OCI-LY7 (cell line): ENCODE measurements around the gene FOXL3.

ENCODE experiments used
- EZH2phosphoT487 ChIP-seq: fragments of 200-600 bp; sonication (generic); IDR thresholded peaks from 2 replicates; pipeline ENCODE4 v1.6.1; 2018; ENCODE audit warnings: low read depth, borderline replicate concordance, mild to moderate bottlenecking, mixed run types, antibody characterized with exemption, low read length, moderate library complexity, mixed read lengths
- TF ChIP-seq, protein P1 (sequence below): fragments of 200-600 bp; sonication (generic); conservative IDR thresholded peaks from 2 replicates; pipeline ENCODE4 v1.5.1; 2014; ENCODE audit warnings: mild to moderate bottlenecking, antibody characterized with exemption, low read length, moderate library complexity, mixed read lengths

DNA sequence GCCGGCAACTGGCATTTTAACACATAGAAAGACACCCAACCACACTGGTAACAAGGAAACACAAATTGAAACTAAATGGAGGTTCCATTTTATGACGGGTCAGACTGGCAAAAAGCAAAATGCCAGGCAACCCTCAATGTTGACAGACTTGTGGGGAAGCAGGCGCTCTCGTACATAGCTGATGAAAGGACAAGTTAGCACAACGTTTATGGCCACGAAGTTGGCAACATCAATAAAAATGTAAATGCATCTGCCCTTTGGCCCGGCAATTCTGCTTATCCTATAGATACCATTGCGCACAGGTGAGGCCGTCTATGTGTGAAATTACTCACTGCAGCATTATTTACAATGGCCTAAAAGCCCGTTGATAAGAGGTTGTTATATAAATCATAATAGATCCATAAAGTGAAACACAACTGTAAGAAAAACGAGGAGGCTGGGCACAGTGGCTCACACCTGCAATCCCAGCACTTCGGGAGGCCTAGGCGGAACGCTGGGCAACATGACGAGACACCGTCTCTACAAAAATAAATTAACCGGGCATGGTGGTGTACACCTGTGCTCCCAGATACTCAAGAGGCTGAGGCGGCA is 39.8 kb downstream of the FOXL3 start:
- TF ChIP-seq, protein P1, sequence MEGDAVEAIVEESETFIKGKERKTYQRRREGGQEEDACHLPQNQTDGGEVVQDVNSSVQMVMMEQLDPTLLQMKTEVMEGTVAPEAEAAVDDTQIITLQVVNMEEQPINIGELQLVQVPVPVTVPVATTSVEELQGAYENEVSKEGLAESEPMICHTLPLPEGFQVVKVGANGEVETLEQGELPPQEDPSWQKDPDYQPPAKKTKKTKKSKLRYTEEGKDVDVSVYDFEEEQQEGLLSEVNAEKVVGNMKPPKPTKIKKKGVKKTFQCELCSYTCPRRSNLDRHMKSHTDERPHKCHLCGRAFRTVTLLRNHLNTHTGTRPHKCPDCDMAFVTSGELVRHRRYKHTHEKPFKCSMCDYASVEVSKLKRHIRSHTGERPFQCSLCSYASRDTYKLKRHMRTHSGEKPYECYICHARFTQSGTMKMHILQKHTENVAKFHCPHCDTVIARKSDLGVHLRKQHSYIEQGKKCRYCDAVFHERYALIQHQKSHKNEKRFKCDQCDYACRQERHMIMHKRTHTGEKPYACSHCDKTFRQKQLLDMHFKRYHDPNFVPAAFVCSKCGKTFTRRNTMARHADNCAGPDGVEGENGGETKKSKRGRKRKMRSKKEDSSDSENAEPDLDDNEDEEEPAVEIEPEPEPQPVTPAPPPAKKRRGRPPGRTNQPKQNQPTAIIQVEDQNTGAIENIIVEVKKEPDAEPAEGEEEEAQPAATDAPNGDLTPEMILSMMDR, result no peak
- TF ChIP-seq EZH2phosphoT487, result no peak
